Measurements from ENCODE around the gene ITPR1.

Gene ITPR1

GRCh38 chr3:4887177-4887576 lies 394.0 kb downstream of the ITPR1 start:
- ATAC-seq: no peak

GRCh38 chr3:4888913-4889846 lies 396.0 kb downstream of the ITPR1 start:
- peak; percentile 50; the same call in 2 of the 3 replicates for ATAC-seq

More at GRCh38 chr3:4887177-4887576, 394.0 kb downstream of the ITPR1 start:
- TF ChIP-seq ZFP30 (CRISPR knock-in tag; IDR thresholded peaks at IDR 0.05) (no peak), ZNF8 (CRISPR knock-in tag; IDR thresholded peaks at IDR 0.05) (no peak), ZFP3 (CRISPR knock-in tag; IDR thresholded peaks at IDR 0.05) (no peak), TCF4 (CRISPR knock-in tag; IDR thresholded peaks at IDR 0.05; ENCODE audit: borderline replicate concordance) (no peak), ZNF565 (CRISPR knock-in tag; conservative IDR thresholded peaks at IDR 0.05; ENCODE audit: low read depth) (no peak), CSRNP3 (CRISPR knock-in tag; IDR thresholded peaks at IDR 0.05) (no peak), TSHZ2 (CRISPR knock-in tag; IDR thresholded peaks at IDR 0.05) (no peak), ARNTL (CRISPR knock-in tag; IDR thresholded peaks at IDR 0.05; ENCODE audit: borderline replicate concordance, low read depth) (no peak), ZC3H10 (CRISPR knock-in tag; IDR thresholded peaks at IDR 0.05) (no peak), ZNF70 (CRISPR knock-in tag; IDR thresholded peaks at IDR 0.05) (no peak), SNAI2 (CRISPR knock-in tag; IDR thresholded peaks at IDR 0.05) (no peak), PATZ1 (CRISPR knock-in tag; IDR thresholded peaks at IDR 0.05; ENCODE audit: borderline replicate concordance) (no peak)

More at GRCh38 chr3:4888913-4889846, 396.0 kb downstream of the ITPR1 start:
- TF ChIP-seq ZC3H10 (CRISPR knock-in tag; IDR thresholded peaks at IDR 0.05) (no peak), ZNF8 (CRISPR knock-in tag; IDR thresholded peaks at IDR 0.05) (no peak), ARNTL (CRISPR knock-in tag; IDR thresholded peaks at IDR 0.05; ENCODE audit: borderline replicate concordance, low read depth) (no peak), CREB5 (CRISPR knock-in tag; IDR thresholded peaks at IDR 0.05; ENCODE audit: low read depth) (no peak), TSHZ2 (CRISPR knock-in tag; IDR thresholded peaks at IDR 0.05) (no peak), ZNF70 (CRISPR knock-in tag; IDR thresholded peaks at IDR 0.05) (no peak), POU6F1 (CRISPR knock-in tag; IDR thresholded peaks at IDR 0.05; ENCODE audit: borderline replicate concordance, low read depth) (no peak), BACH2 (CRISPR knock-in tag; IDR thresholded peaks at IDR 0.05; ENCODE audit: borderline replicate concordance) (no peak), ISL1 (CRISPR knock-in tag; IDR thresholded peaks at IDR 0.05) (no peak), ZFP3 (CRISPR knock-in tag; IDR thresholded peaks at IDR 0.05) (no peak), CSDC2 (CRISPR knock-in tag; IDR thresholded peaks at IDR 0.05) (no peak), ESRRG (CRISPR knock-in tag; IDR thresholded peaks at IDR 0.05) (no peak), SNAI2 (CRISPR knock-in tag; IDR thresholded peaks at IDR 0.05) (no peak)

Data from SK-N-SH treated with all-trans-retinoic acid at 6 μM for 48 hours (cell line).